ENCODE measurements around the gene KDM3B. TPM values are rescaled to one million over a fixed set of nuclear protein-coding genes. Genes with fewer than 3 reads are reported as not detected.

The KDM3B gene
- total and polyA plus RNA-seq, 2 of the 8 experiments (the other 6 are each of a cell fraction or from before 2014, with no cell fraction given) = 27.1 to 78.1 TPM

- Histone ChIP-seq H3K23ac (ENCODE audit: insufficient read length) (no peak overlapping the region), H3K36me3 (ENCODE audit: control insufficient read depth in 2 of 4, insufficient read depth in 4 of 4, low read length in 3 of 4) (no peaks in the 10 kb centered on the region), H2BK120ac (replicated peaks; ENCODE audit: low read depth, low read length) (no peak overlapping the region), H4K91ac (replicated peaks; ENCODE audit: insufficient read length, low read length) (no peak overlapping the region), H4K20me1 (replicated peaks in 1 of 2; ENCODE audit: control insufficient read depth in 1 of 2, insufficient read depth in 2 of 2, low read length in 2 of 2) (peaks cover 2 to 3% of the 10 kb centered on the region in 2 experiments), H2BK5ac (ENCODE audit: low read depth, low read length) (no peak overlapping the region), H2BK12ac (ENCODE audit: low read depth, low read length) (no peak overlapping the region), H3K23me2 (ENCODE audit: low read depth, low read length) (no peaks in the 10 kb centered on the region), H3K27me3 (replicated peaks in 1 of 4; ENCODE audit: control insufficient read depth in 3 of 4, extremely low read depth in 1 of 4, insufficient read depth in 3 of 4, low read length in 3 of 4) (no peaks in the 10 kb centered on the region), H3K9me3 (ENCODE audit: insufficient read depth in 2 of 2, low read depth in 1 of 2, low read length in 1 of 2) (no peaks in the 10 kb centered on the region), H4K5ac (ENCODE audit: insufficient read length, low read depth, low read length) (no peak overlapping the region), H3K79me1 (ENCODE audit: low read depth, low read length) (peaks cover 2% of the 10 kb centered on the region; the same call in 1 of the 2 replicates), H2BK15ac (ENCODE audit: low read length) (no peak overlapping the region), H3K4ac (replicated peaks; ENCODE audit: insufficient read length, low read depth, low read length) (no peak overlapping the region), H3K79me2 (ENCODE audit: control insufficient read depth in 1 of 2, insufficient read depth in 2 of 2, low read length in 2 of 2) (peaks cover 6 to 89% of the 10 kb centered on the region in 2 experiments), H3K27ac (ENCODE audit: low read depth, low read length) (no peak overlapping the region), H3K9ac (replicated peaks in 1 of 4; ENCODE audit: extremely low read depth in 1 of 4, low read depth in 3 of 4, low read length in 3 of 4) (no peak overlapping the region), H3K14ac (ENCODE audit: insufficient read length) (no peak overlapping the region), H3K4me2 (ENCODE audit: insufficient read depth in 1 of 2, low read depth in 2 of 2, low read length in 2 of 2) (no peak overlapping the region), H4K8ac (ENCODE audit: extremely low read depth, insufficient read depth, low read length) (no peak overlapping the region), H3K4me1 (replicated peaks in 1 of 4; ENCODE audit: control insufficient read depth in 3 of 4, insufficient read depth in 4 of 4, low read length in 3 of 4) (no peaks in the 10 kb centered on the region), H3K4me3 (ENCODE audit: extremely low read depth in 1 of 4, insufficient read depth in 2 of 4, low read depth in 3 of 4, low read length in 4 of 4) (no peak overlapping the region), H3K56ac (replicated peaks; ENCODE audit: insufficient read length, low read depth, low read length) (no peak overlapping the region), H2AFZ (ENCODE audit: low read length) (no peak overlapping the region), H2AK5ac (ENCODE audit: low read depth, low read length) (no peak overlapping the region), H2BK20ac (ENCODE audit: low read length) (no peak overlapping the region), H3K18ac (ENCODE audit: extremely low read depth, low read length) (no peak overlapping the region)
- DNase-seq (ENCODE audit: low read depth in 1 of 2, low spot score in 2 of 2) (no peak), FAIRE-seq (no peak)
- CTCF ChIA-PET (ENCODE audit: partially characterized antibody) = interaction anchor here (1.5 kb wide), 1 partner anchor 13 kb away, joined by 4 read pairs; no protein-coding TSS in a partner anchor
- POLR2A ChIA-PET (ENCODE audit: partially characterized antibody) = interaction anchor here (1.3 to 1.8 kb wide), 2 partner anchors 11 to 27 kb away, joined by 4 to 7 read pairs; partner anchors contain the start of gene FAM53C
- 95% methylated on average over 1 of the region's 1 CpG; no CpG with 5 or more reads in 1 of the 2 experiments for WGBS, 2 experiments (ENCODE audit: extremely low coverage in 1 of 2, insufficient coverage in 1 of 2, insufficient read length in 1 of 2, insufficient replicate concordance in 2 of 2, low coverage in 1 of 2, low lambda C conversion rate in 2 of 2, missing lambda C conversion rate in 1 of 2)
- TF ChIP-seq ASH2L (IDR thresholded peaks at IDR 0.05; ENCODE audit: low read length) (no peak), NRF1 (IDR thresholded peaks at IDR 0.05; ENCODE audit: low read depth, low read length) (no peak), TAF7 (optimal IDR thresholded peaks at IDR 0.05; ENCODE audit: borderline replicate concordance, low read depth, low read length) (no peak), POLR2A (IDR thresholded peaks at IDR 0.05; ENCODE audit: control extremely low read depth in 1 of 2, low read depth in 2 of 2, low read length in 2 of 2) (no peak), RFX5 (IDR thresholded peaks at IDR 0.05; ENCODE audit: borderline replicate concordance, low read depth, low read length) (no peak), SAP30 (IDR thresholded peaks at IDR 0.05; ENCODE audit: insufficient read depth, insufficient replicate concordance, low read length) (no peak), TBP (IDR thresholded peaks at IDR 0.05; ENCODE audit: low read depth, low read length) (no peak), ATF3 (IDR thresholded peaks at IDR 0.05; ENCODE audit: insufficient read depth, low read depth, low read length) (no peak), RAD21 (IDR thresholded peaks at IDR 0.05 in 1 of 2, conservative IDR thresholded peaks at IDR 0.05 in 1 of 2; ENCODE audit: low read depth in 2 of 2, low read length in 2 of 2) (no peak), CTBP2 (IDR thresholded peaks at IDR 0.05; ENCODE audit: borderline replicate concordance, insufficient read depth, insufficient read length, low read length) (no peak), BCL11A (IDR thresholded peaks at IDR 0.05; ENCODE audit: low read depth in 2 of 2, low read length in 2 of 2) (no peak), CREB1 (IDR thresholded peaks at IDR 0.05) (no peak), SP4 (IDR thresholded peaks at IDR 0.05; ENCODE audit: low read length) (no peak), RBBP5 (IDR thresholded peaks at IDR 0.05; ENCODE audit: borderline replicate concordance, low read depth, low read length) (no peak)
These were observed 12.1 kb downstream of the KDM3B start for GRCh38 chr5:138364576-138364975.

Measured in H1 (cell line).